HG02885 (cell line): Measurements from ENCODE around the gene DSCAM.
"Not testable (repeated sequence)": the region's sequence is repeated elsewhere in the genome, so short reads cannot be mapped to it uniquely, and the experiment has no call there.

ENCODE experiments used
- ATAC-seq: cut with Tn5 transposase; IDR thresholded peaks from one replicate; pipeline ENCODE4 v1.9.1; 2021; ENCODE audit warnings: mild to moderate bottlenecking; ENCODE audit not compliant: unreplicated experiment, poor library complexity

The DSCAM gene

GRCh38 chr21:40047993-40048730 is 798.8 kb downstream of the DSCAM start:
- no peak for ATAC-seq

- ATAC-seq, result no peak
Measured at GRCh38 chr21:40047211-40047610, 799.7 kb downstream of the DSCAM start.

- ATAC-seq, result no peak
Measured at GRCh38 chr21:40043866-40044265, 803.1 kb downstream of the DSCAM start.

DNA sequence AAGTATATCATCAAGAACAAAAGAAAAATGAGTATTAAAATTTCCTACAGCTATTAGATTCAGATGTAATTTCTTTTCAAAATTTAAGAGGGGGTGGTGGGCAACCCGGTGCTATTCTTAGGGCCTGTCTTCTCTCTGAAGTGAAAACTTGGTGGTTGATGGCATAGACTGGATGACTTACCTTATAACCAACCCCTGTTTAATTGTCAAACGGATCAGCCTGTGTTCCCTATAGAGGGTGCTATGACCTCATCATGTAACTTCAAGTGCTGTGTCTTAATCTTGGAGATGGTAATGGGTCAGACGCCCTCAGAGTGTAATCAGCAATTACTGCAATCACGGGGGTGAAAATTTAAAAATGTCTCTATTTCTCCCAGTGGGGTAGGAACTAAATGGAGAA is 803.5 kb downstream of the DSCAM start:
- ATAC-seq, result no peak

DNA sequence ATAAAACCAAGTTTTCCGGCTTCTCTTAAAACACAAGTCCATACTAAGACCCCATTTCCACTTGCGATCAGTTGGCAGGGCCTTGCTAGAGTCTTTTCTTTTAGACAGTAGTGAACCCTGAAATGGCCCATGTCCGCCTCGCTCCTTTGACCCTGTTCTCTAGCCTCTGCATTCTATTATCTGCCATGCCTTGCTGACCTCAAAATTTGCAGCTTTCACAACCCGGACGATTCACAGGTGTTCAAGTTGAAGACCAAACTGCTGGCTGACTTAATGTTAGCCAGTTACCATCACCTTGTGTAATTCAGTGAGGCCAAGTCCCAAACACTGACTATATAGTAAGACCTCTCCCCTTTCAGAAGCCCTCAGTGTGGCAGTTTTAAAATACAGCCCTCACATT is 805.5 kb downstream of the DSCAM start:
- ATAC-seq, result no peak

GRCh38 chr21:40033156-40033782 is 813.7 kb downstream of the DSCAM start:
- not testable (repeated sequence) for ATAC-seq

GRCh38 chr21:40029888-40030287 is 817.1 kb downstream of the DSCAM start:
- no peak for ATAC-seq

DNA sequence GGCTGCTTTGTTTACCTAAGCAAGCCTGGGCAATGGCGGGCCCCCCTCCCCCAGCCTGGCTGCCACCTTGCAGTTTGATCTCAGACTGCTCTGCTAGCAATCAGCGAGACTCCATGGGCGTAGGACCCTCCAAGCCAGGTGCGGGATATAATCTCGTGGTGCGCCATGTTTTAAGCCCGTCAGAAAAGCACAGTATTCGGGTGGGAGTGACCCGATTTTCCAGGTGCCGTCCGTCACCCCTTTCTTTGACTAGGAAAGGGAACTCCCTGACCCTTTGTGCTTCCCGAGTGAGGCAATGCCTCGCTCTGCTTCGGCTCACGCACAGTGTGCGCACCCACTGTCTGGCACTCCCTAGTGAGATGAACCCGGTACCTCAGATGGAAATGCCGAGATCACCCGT is 818.6 kb downstream of the DSCAM start:
- not testable (repeated sequence) for ATAC-seq

- ATAC-seq, result no peak
Measured at GRCh38 chr21:40021558-40022351, 825.2 kb downstream of the DSCAM start.

DNA sequence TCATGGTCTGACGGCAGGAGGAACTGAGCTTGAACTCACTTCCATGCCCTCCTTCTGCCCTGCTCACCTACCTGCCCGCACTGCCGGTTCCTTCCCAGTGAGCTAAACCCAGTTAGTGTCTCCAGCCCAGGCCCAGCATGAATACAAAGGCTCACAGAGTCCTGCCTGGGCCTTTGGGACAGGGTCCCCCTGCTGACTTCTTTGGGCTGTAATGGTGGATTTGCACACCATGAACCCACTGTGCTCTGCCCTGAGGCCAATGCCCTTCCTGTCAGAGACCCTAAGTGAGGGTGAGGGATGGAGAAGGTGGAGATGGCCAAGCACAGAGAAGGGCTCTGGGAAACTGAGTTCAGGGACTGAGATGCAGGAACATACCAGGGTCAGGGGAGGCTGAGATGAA is 826.3 kb downstream of the DSCAM start:
- no peak for ATAC-seq

- no peak for ATAC-seq
Measured at GRCh38 chr21:40018871-40019475, 828.0 kb downstream of the DSCAM start.

GRCh38 chr21:40016667-40017066 is 830.3 kb downstream of the DSCAM start:
- ATAC-seq, result no peak

GRCh38 chr21:40016234-40016633 is 830.7 kb downstream of the DSCAM start:
- no peak for ATAC-seq

DNA sequence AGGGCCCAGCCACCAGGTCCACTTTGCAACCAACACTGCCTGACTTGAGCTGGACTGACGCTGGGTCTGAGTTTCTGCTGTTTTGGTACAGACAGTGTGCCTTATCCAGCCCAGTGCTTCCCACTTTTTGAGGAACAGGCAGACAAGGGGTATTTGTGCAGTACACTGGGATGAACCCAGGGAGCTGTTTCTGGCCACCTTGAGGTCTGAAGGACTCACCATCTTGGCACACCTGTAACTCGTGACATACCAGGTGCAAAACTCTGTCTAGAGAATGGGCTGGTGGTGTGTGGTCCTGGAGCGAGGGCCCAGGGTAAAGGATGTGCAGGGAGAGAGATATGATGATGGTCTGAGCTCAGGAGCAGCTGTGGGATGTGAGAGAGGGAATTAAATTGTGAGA is 831.1 kb downstream of the DSCAM start:
- ATAC-seq, result no peak

- ATAC-seq, result no peak
Measured at GRCh38 chr21:40014394-40014793, 832.6 kb downstream of the DSCAM start.

- ATAC-seq, result no peak
Measured at GRCh38 chr21:40013001-40013735, 833.8 kb downstream of the DSCAM start.

- no peak for ATAC-seq
Measured at GRCh38 chr21:40011371-40011770, 835.6 kb downstream of the DSCAM start.

GRCh38 chr21:40002978-40003377 is 844.0 kb downstream of the DSCAM start:
- no peak for ATAC-seq

GRCh38 chr21:39984286-39984991 is 862.5 kb downstream of the DSCAM start:
- ATAC-seq, result no peak
